ENCODE results near the gene GNAQ. TPM values are rescaled to one million over a fixed set of nuclear protein-coding genes. Genes with fewer than 3 reads are reported as not detected.

The GNAQ gene
- total RNA-seq, 1 donor from 2014 or later = 35.4 TPM

DNA sequence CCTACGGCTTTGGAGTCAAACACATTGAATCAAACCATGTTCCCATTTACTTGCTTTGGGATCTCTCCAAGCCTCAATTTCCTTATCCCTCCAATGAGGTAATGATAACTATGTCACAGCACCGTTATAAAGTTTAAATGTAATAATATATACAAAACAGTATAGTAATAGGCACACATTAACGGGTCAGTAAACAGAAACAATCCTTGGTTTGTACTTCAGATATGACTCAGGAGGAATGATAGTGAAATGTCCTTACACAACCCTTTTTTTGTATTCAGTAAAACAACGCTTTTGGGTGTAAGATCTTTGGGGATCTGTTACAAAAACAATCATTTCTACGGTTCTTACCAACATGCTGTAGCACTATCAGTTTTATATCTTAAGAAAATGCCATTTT lies 205.0 kb downstream of the GNAQ start:
- TF ChIP-seq, protein P1, sequence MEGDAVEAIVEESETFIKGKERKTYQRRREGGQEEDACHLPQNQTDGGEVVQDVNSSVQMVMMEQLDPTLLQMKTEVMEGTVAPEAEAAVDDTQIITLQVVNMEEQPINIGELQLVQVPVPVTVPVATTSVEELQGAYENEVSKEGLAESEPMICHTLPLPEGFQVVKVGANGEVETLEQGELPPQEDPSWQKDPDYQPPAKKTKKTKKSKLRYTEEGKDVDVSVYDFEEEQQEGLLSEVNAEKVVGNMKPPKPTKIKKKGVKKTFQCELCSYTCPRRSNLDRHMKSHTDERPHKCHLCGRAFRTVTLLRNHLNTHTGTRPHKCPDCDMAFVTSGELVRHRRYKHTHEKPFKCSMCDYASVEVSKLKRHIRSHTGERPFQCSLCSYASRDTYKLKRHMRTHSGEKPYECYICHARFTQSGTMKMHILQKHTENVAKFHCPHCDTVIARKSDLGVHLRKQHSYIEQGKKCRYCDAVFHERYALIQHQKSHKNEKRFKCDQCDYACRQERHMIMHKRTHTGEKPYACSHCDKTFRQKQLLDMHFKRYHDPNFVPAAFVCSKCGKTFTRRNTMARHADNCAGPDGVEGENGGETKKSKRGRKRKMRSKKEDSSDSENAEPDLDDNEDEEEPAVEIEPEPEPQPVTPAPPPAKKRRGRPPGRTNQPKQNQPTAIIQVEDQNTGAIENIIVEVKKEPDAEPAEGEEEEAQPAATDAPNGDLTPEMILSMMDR (IDR thresholded peaks at IDR 0.05; ENCODE audit: insufficient read depth, low read length, poor library complexity, severe bottlenecking) = no peak
- no peaks in the 10 kb centered on the region for H3K36me3 ChIP-seq (ENCODE audit: control insufficient read depth, insufficient read depth, low read length)
- DNase-seq (ENCODE audit: low read depth) = no peak

GRCh38 chr9:77826116-77826515 lies 205.5 kb downstream of the GNAQ start:
- H3K4me3 ChIP-seq (ENCODE audit: low read depth, low read length) = no peak overlapping the region
- H3K27me3 ChIP-seq (ENCODE audit: control insufficient read depth, insufficient read depth, low read length) = no peaks in the 10 kb centered on the region
- no peaks in the 10 kb centered on the region for H3K36me3 ChIP-seq (ENCODE audit: control insufficient read depth, insufficient read depth, low read length)
- DNase-seq (ENCODE audit: low read depth) = no peak
- TF ChIP-seq, protein P1 (IDR thresholded peaks at IDR 0.05; ENCODE audit: insufficient read depth, low read length, poor library complexity, severe bottlenecking) = no peak

More for the DNA sequence above, 205.0 kb downstream of the GNAQ start:
- no peak overlapping the region for H3K4me3 ChIP-seq (ENCODE audit: low read depth, low read length)
- H3K27me3 ChIP-seq (ENCODE audit: control insufficient read depth, insufficient read depth, low read length) = no peaks in the 10 kb centered on the region

GRCh38 chr9:77825361-77825760 lies 206.2 kb downstream of the GNAQ start:
- DNase-seq (ENCODE audit: low read depth) = no peak
- H3K4me3 ChIP-seq (ENCODE audit: low read depth, low read length) = no peak overlapping the region
- H3K27me3 ChIP-seq (ENCODE audit: control insufficient read depth, insufficient read depth, low read length) = no peaks in the 10 kb centered on the region
- TF ChIP-seq, protein P1 (IDR thresholded peaks at IDR 0.05; ENCODE audit: insufficient read depth, low read length, poor library complexity, severe bottlenecking) = no peak
- no peaks in the 10 kb centered on the region for H3K36me3 ChIP-seq (ENCODE audit: control insufficient read depth, insufficient read depth, low read length)

DNA sequence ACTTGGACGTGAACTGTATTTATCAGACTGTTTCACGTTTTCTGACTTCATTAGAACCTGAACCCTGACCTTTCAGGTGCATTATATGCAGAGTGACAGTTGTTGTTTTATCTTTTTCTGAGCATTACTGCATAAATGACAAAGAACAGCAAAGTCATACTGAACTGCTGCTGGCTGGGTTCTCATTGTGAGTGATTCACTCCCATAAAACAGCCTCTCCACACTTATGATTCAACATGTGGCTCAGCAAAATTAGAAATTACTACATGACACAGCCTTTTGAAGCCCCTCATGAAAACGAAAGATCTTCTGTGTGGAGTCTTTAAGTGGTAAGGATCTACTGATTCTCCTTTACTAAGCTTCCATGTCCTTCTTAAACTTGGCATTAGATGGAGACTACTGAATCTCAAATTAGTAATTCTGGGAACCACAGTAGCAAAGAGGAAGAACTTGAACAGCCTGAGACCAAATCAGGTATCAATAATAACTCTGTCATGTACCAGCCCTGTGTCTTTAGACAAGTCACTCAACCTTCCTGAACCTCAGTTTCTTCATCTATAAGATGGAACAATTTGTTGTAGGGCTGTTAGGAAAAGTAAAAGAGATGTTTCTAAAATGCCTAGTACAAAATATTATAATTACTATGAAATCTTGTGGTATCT lies 211.2 kb downstream of the GNAQ start:
- H3K4me3 ChIP-seq (ENCODE audit: low read depth, low read length) = no peak overlapping the region
- no peaks in the 10 kb centered on the region for H3K27me3 ChIP-seq (ENCODE audit: control insufficient read depth, insufficient read depth, low read length)
- TF ChIP-seq, protein P1 (IDR thresholded peaks at IDR 0.05; ENCODE audit: insufficient read depth, low read length, poor library complexity, severe bottlenecking) = no peak
- DNase-seq (ENCODE audit: low read depth) = no peak
- no peaks in the 10 kb centered on the region for H3K36me3 ChIP-seq (ENCODE audit: control insufficient read depth, insufficient read depth, low read length)

DNA sequence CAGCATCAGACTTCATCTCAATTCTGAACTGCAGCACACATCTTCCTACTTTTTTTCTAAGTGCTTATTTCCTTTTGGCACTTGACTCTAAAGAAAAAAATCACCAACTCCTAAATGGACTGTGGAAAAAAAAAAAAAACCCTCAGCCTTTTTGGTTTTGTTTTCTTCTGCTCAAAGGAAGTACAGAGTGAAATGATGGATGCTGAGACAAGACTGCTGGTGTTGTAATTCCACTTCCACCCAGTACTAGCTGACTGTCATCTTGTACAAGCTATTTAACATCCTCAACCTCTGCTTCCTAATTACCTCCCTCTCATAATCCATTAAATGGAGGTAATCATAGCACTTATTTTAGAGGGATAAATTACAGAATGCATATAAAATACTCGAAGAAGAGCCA lies 212.0 kb downstream of the GNAQ start:
- TF ChIP-seq, protein P1 (IDR thresholded peaks at IDR 0.05; ENCODE audit: insufficient read depth, low read length, poor library complexity, severe bottlenecking) = no peak

More for the DNA sequence above, 212.0 kb downstream of the GNAQ start:
- Histone ChIP-seq H3K27me3 (ENCODE audit: control insufficient read depth, insufficient read depth, low read length) (no peaks in the 10 kb centered on the region), H3K4me3 (ENCODE audit: low read depth, low read length) (no peak overlapping the region), H3K36me3 (ENCODE audit: control insufficient read depth, insufficient read depth, low read length) (no peaks in the 10 kb centered on the region)
- DNase-seq (ENCODE audit: low read depth) = no peak

Measured in kidney epithelial cell (primary cell).